Activated CD4-positive, alpha-beta T cell treated with anti-CD3 and anti-CD28 coated beads, Interleukin-2, Interleukin-4, amounts not matched to agents 100 ng/mL and 50 ng/mL, durations not matched to agents 16 hours and 8 hours (primary cell): ENCODE data around the gene MMP19.
A peak's percentile ranks its signal among the peaks of the same experiment; 100 is the strongest.
"Not testable (repeated sequence)": the region's sequence is repeated elsewhere in the genome, so short reads cannot be mapped to it uniquely, and the experiment has no call there.

Source experiments
- DNase-seq: peaks from one replicate; pipeline ENCODE4 v3.0.0-alpha.2; 2020; ENCODE audit warnings: low spot score

MMP19 gene

GRCh38 chr12:55844961-55845360 lies 2.2 kb upstream of the MMP19 start:
- no peak for DNase-seq

GRCh38 chr12:55843431-55843830 lies 695 bp upstream of the MMP19 start:
- DNase-seq = no peak

GRCh38 chr12:55840581-55841351 lies 2.0 kb downstream of the MMP19 start:
- DNase-seq = no peak

- no peak for DNase-seq
Observed at GRCh38 chr12:55839345-55840140, 3.2 kb downstream of the MMP19 start.

- no peak for DNase-seq
Observed at GRCh38 chr12:55838361-55838760, 4.4 kb downstream of the MMP19 start.

- not testable (repeated sequence) for DNase-seq
Observed at GRCh38 chr12:55834400-55834799, 8.3 kb downstream of the MMP19 start.

- no peak for DNase-seq
Observed at GRCh38 chr12:55833056-55833455, 9.7 kb downstream of the MMP19 start.

- DNase-seq = no peak
Observed at GRCh38 chr12:55831447-55831815, 11.3 kb downstream of the MMP19 start.

- peak; percentile 42 for DNase-seq
Observed at GRCh38 chr12:55830601-55831446, 11.9 kb downstream of the MMP19 start.

GRCh38 chr12:55829967-55830600 lies 12.7 kb downstream of the MMP19 start:
- DNase-seq = no peak

GRCh38 chr12:55828357-55828756 lies 14.4 kb downstream of the MMP19 start:
- no peak for DNase-seq

GRCh38 chr12:55827806-55828205 lies 14.9 kb downstream of the MMP19 start:
- DNase-seq = no peak

- no peak for DNase-seq
Observed at GRCh38 chr12:55824726-55825125, 18.0 kb downstream of the MMP19 start.

GRCh38 chr12:55823419-55823818 lies 19.3 kb downstream of the MMP19 start:
- no peak for DNase-seq

- DNase-seq = no peak
Observed at GRCh38 chr12:55822228-55822627, 20.5 kb downstream of the MMP19 start.

GRCh38 chr12:55820679-55821078 lies 22.1 kb downstream of the MMP19 start:
- DNase-seq = no peak

GRCh38 chr12:55818886-55819285 lies 23.9 kb downstream of the MMP19 start:
- no peak for DNase-seq

GRCh38 chr12:55818140-55818728 lies 24.5 kb downstream of the MMP19 start:
- no peak for DNase-seq

- peak; percentile 99 for DNase-seq
Observed at GRCh38 chr12:55817345-55818139, 25.2 kb downstream of the MMP19 start, which contains the start of the genes ORMDL2 and SARNP. ORMDL2 (plus strand) TSS chr12:55818041; CDS start chr12:55819000, 959 bp downstream. SARNP (minus strand) TSS chr12:55817724; CDS start chr12:55817701, 23 bp downstream.

GRCh38 chr12:55816881-55817344 lies 25.8 kb downstream of the MMP19 start:
- DNase-seq = no peak
